Measurements from ENCODE around the gene OTULINL. TPM values are rescaled to one million over a fixed set of nuclear protein-coding genes. Genes with fewer than 3 reads are reported as not detected.

Gene OTULINL
- total RNA-seq (1 to 10 TPM; 2.3 to 4.1 TPM), polyA plus RNA-seq (under 1 TPM; 0.82 to 0.96 TPM)

- TF ChIP-seq RXRA (IDR thresholded peaks at IDR 0.05) (no peak), GABPA (IDR thresholded peaks at IDR 0.05 in 1 of 2, conservative IDR thresholded peaks at IDR 0.05 in 1 of 2) (no peak), ZBTB33 (IDR thresholded peaks at IDR 0.05) (no peak), EGR1 (IDR thresholded peaks at IDR 0.05; ENCODE audit: low read depth in 2 of 2) (no peak), SP1 (IDR thresholded peaks at IDR 0.05) (no peak), HNF4G (IDR thresholded peaks at IDR 0.05) (no peak), TAF1 (conservative IDR thresholded peaks at IDR 0.05) (no peak), HNF4A (conservative IDR thresholded peaks at IDR 0.05) (no peak)
- H3K27me3 ChIP-seq (ENCODE audit: control insufficient read depth in 4 of 4, insufficient read depth in 4 of 4, low read length in 3 of 4), result peaks cover 0 to 3% (median 0%) of the 10 kb centered on the region in 4 donors
- no peak within 1 kb of the TSS for H3K9ac ChIP-seq (ENCODE audit: low read depth in 1 of 2, low read length in 2 of 2)
- H3K36me3 ChIP-seq (ENCODE audit: control insufficient read depth in 4 of 4, insufficient read depth in 3 of 4, low read depth in 1 of 4, low read length in 3 of 4), result no peaks in the 10 kb centered on the region
- H3K4me3 ChIP-seq (ENCODE audit: low read depth in 1 of 3, low read length in 3 of 3), result peak within 1 kb of the TSS in 2 of 3 donors; percentile 54 to 82
- H3K27ac ChIP-seq (ENCODE audit: low read depth in 1 of 2, low read length in 2 of 2), result peak within 1 kb of the TSS in 1 of 2 donors; percentile 49
- peak; percentile 83 for DNase-seq (ENCODE audit: low spot score)
- H3K4me1 ChIP-seq (ENCODE audit: control insufficient read depth in 4 of 4, insufficient read depth in 4 of 4, low read length in 3 of 4), result peaks cover 3 to 13% (median 5%) of the 10 kb centered on the region in 4 donors
- WGBS, result 8% methylated on average over 63 of the region's 63 CpGs
- no peaks in the 10 kb centered on the region for H3K9me3 ChIP-seq (ENCODE audit: control insufficient read depth in 4 of 4, low read length in 3 of 4)
These were observed at the start of gene OTULINL for GRCh38 chr5:14581106-14581890. Gene OTULINL (plus strand): TSS chr5:14581792. CDS start chr5:14581895, 103 bp downstream.

GRCh38 chr5:14532180-14532579 is 49.4 kb upstream of the OTULINL start:
- H3K9me3 ChIP-seq (ENCODE audit: control insufficient read depth in 4 of 4, low read length in 3 of 4), result no peaks in the 10 kb centered on the region
- H3K4me1 ChIP-seq (ENCODE audit: control insufficient read depth in 4 of 4, insufficient read depth in 4 of 4, low read length in 3 of 4), result no peaks in the 10 kb centered on the region
- 65% methylated on average over 3 of the region's 3 CpGs for WGBS
- no peak overlapping the region for H3K27ac ChIP-seq (ENCODE audit: low read depth in 1 of 2, low read length in 2 of 2)
- no peaks in the 10 kb centered on the region for H3K36me3 ChIP-seq (ENCODE audit: control insufficient read depth in 4 of 4, insufficient read depth in 3 of 4, low read depth in 1 of 4, low read length in 3 of 4)
- no peak for DNase-seq (ENCODE audit: low spot score)
- no peak for TF ChIP-seq HNF4G (IDR thresholded peaks at IDR 0.05)
- TF ChIP-seq, protein P1, sequence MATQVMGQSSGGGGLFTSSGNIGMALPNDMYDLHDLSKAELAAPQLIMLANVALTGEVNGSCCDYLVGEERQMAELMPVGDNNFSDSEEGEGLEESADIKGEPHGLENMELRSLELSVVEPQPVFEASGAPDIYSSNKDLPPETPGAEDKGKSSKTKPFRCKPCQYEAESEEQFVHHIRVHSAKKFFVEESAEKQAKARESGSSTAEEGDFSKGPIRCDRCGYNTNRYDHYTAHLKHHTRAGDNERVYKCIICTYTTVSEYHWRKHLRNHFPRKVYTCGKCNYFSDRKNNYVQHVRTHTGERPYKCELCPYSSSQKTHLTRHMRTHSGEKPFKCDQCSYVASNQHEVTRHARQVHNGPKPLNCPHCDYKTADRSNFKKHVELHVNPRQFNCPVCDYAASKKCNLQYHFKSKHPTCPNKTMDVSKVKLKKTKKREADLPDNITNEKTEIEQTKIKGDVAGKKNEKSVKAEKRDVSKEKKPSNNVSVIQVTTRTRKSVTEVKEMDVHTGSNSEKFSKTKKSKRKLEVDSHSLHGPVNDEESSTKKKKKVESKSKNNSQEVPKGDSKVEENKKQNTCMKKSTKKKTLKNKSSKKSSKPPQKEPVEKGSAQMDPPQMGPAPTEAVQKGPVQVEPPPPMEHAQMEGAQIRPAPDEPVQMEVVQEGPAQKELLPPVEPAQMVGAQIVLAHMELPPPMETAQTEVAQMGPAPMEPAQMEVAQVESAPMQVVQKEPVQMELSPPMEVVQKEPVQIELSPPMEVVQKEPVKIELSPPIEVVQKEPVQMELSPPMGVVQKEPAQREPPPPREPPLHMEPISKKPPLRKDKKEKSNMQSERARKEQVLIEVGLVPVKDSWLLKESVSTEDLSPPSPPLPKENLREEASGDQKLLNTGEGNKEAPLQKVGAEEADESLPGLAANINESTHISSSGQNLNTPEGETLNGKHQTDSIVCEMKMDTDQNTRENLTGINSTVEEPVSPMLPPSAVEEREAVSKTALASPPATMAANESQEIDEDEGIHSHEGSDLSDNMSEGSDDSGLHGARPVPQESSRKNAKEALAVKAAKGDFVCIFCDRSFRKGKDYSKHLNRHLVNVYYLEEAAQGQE (IDR thresholded peaks at IDR 0.05), result no peak
- H3K9ac ChIP-seq (ENCODE audit: low read depth in 1 of 2, low read length in 2 of 2), result no peak overlapping the region
- H3K4me3 ChIP-seq (ENCODE audit: low read depth in 1 of 3, low read length in 3 of 3), result no peak overlapping the region
- no peaks in the 10 kb centered on the region for H3K27me3 ChIP-seq (ENCODE audit: control insufficient read depth in 4 of 4, insufficient read depth in 4 of 4, low read length in 3 of 4)

DNA sequence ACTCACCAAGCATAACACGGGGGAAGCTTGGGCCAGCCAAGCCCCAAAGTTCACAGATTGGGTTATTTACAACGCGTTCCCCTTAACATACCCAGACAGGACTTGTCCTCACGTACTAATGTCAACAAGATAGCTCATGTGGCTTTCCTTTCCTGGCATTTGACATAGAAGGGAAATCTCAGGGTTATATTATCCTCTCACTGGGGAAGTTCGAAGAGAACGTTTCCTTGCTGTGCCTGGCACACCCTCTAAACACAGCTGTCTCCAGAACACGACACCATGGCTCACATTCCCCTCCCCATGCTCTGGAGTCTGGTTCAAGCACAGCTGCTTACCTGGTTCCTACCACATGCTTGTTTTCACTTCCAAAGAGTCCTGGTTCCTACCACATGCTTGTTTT is 46.8 kb upstream of the OTULINL start:
- H3K9ac ChIP-seq (ENCODE audit: low read depth in 1 of 2, low read length in 2 of 2), result no peak overlapping the region
- no peaks in the 10 kb centered on the region for H3K9me3 ChIP-seq (ENCODE audit: control insufficient read depth in 4 of 4, low read length in 3 of 4)
- H3K36me3 ChIP-seq (ENCODE audit: control insufficient read depth in 4 of 4, insufficient read depth in 3 of 4, low read depth in 1 of 4, low read length in 3 of 4), result no peaks in the 10 kb centered on the region
- no peak overlapping the region for H3K4me3 ChIP-seq (ENCODE audit: low read depth in 1 of 3, low read length in 3 of 3)
- WGBS, result 21% methylated on average over 7 of the region's 7 CpGs
- no peaks in the 10 kb centered on the region for H3K4me1 ChIP-seq (ENCODE audit: control insufficient read depth in 4 of 4, insufficient read depth in 4 of 4, low read length in 3 of 4)
- no peak for TF ChIP-seq TAF1 (conservative IDR thresholded peaks at IDR 0.05)
- peak; percentile 13 for TF ChIP-seq MAX (IDR thresholded peaks at IDR 0.05)
- DNase-seq (ENCODE audit: low spot score), result no peak
- no peaks in the 10 kb centered on the region for H3K27me3 ChIP-seq (ENCODE audit: control insufficient read depth in 4 of 4, insufficient read depth in 4 of 4, low read length in 3 of 4)
- H3K27ac ChIP-seq (ENCODE audit: low read depth in 1 of 2, low read length in 2 of 2), result no peak overlapping the region

All from liver (tissue), 9 donors.